K562 (cell line): ENCODE results near the gene HOATZ. TPM values are rescaled to one million over a fixed set of nuclear protein-coding genes. Genes with fewer than 3 reads are reported as not detected.

ENCODE experiments used
- ATAC-seq: fragments of 200-7000 bp; cut with Tn5 transposase; 3 replicates; pipeline ENCODE4 v1.9.1; 2020; ENCODE audit warnings: moderate library complexity
- BruUV-seq: library from RNA; stranded (reverse); fragments of 400-500 nt; replicated peaks from 2 replicates; lab custom pipeline; 2021; lab: Mats Ljungman, UMichigan
- CTCF ChIA-PET: fragments of 300-600 bp; formaldehyde crosslinking; extraction: SDS; loops from one replicate; lab custom pipeline; 2021; ENCODE audit warnings: low intra/inter-chr PET ratio; lab: Yijun Ruan, JAX
- POLR2A ChIA-PET: fragments of 300-600, 350-650 bp; sonication (Branson Sonifier 250); formaldehyde crosslinking; extraction: SDS; loops from one replicate; lab custom pipeline; 2021; ENCODE audit warnings: antibody characterized with exemption, inconsistent platforms; lab: Yijun Ruan, JAX
- DNase-seq, 4 experiments: peaks; one replicate each; pipeline versions ENCODE4 v3.0.0 to v3.0.0-alpha.2; 2011 to 2018; ENCODE audit warnings: low spot score in 3 of 4, mixed read lengths in 3 of 4; ENCODE audit errors: extremely low read depth in 1 of 4
- FAIRE-seq: peaks from 2 replicates; lab custom pipeline; 2011; peaks lifted over from hg19 to GRCh38; lab: Jason Lieb, UNC
- H2AFZ ChIP-seq: 2 replicates; pipeline ENCODE4 v1.6.0; 2011; ENCODE audit warnings: low read depth, low read length, control low read depth, inconsistent platforms
- H3K27ac ChIP-seq: fragments of 200-600 bp; 3 replicates; pipeline ENCODE4 v1.8.0; 2011; ENCODE audit warnings: low read depth, mild to moderate bottlenecking, control low read depth, inconsistent platforms, low read length, moderate library complexity, mixed read lengths; ENCODE audit errors: extremely low read depth
- H3K27me3 ChIP-seq, 2 experiments: fragments of 300-600 bp in 1 of 2; 2 replicates in 1 of 2; 3 replicates in 1 of 2; pipeline versions ENCODE4 v1.6.0 to v1.8.0; 2011; ENCODE audit warnings: inconsistent platforms in 2 of 2, low read length in 2 of 2, mild to moderate bottlenecking in 1 of 2, mixed read lengths in 1 of 2, moderate library complexity in 1 of 2; ENCODE audit not compliant: control insufficient read depth in 2 of 2, insufficient read depth in 2 of 2
- H3K36me3 ChIP-seq: fragments of 300-600 bp; 3 replicates; pipeline ENCODE4 v1.8.0; 2011; ENCODE audit warnings: mild to moderate bottlenecking, low read length, inconsistent platforms; ENCODE audit not compliant: control insufficient read depth, insufficient read depth
- H3K4me1 ChIP-seq, 2 experiments: fragments of 200-600 bp in 1 of 2; replicated peaks in 1 of 2; 2 replicates in 1 of 2; 3 replicates in 1 of 2; pipeline versions ENCODE4 v1.5.1 to v1.8.0; 2011; ENCODE audit warnings: inconsistent platforms in 2 of 2, low read length in 2 of 2, mild to moderate bottlenecking in 1 of 2, mixed read lengths in 1 of 2, moderate library complexity in 1 of 2; ENCODE audit not compliant: control insufficient read depth in 2 of 2, insufficient read depth in 2 of 2
- H3K4me2 ChIP-seq: 2 replicates; pipeline ENCODE4 v1.6.1; 2011; ENCODE audit warnings: low read length, control low read depth, inconsistent platforms, mixed read lengths; ENCODE audit not compliant: insufficient read depth
- H3K4me3 ChIP-seq: fragments of 200-600 bp; sonication (generic), shearing (Covaris generic); 2 replicates; pipeline ENCODE4 v1.5.1; 2016; ENCODE audit warnings: control low read depth, inconsistent platforms
- H3K79me2 ChIP-seq: fragments of 200-600 bp; 3 replicates; pipeline ENCODE4 v1.8.0; 2011; ENCODE audit warnings: low read length, inconsistent platforms; ENCODE audit not compliant: control insufficient read depth, insufficient read depth
- H3K9ac ChIP-seq, 2 experiments: 2 replicates each; pipeline versions ENCODE4 v1.6.0 to v1.6.1; 2011; ENCODE audit warnings: low read depth in 2 of 2, low read length in 2 of 2, control low read depth in 1 of 2, inconsistent platforms in 1 of 2, mild to moderate bottlenecking in 1 of 2, mixed read lengths in 1 of 2; ENCODE audit not compliant: insufficient read depth in 1 of 2
- H3K9me1 ChIP-seq: one replicate; pipeline ENCODE4 v1.6.0; 2011; ENCODE audit warnings: inconsistent platforms, mild to moderate bottlenecking, low read length, moderate library complexity; ENCODE audit not compliant: control insufficient read depth, insufficient read depth
- H3K9me3 ChIP-seq: replicated peaks from 2 replicates; pipeline ENCODE4 v1.5.1; 2011; ENCODE audit warnings: low read depth, low read length, inconsistent platforms; ENCODE audit not compliant: control insufficient read depth, insufficient read depth
- H4K20me1 ChIP-seq: replicated peaks from 2 replicates; pipeline ENCODE4 v1.6.1; 2011; ENCODE audit warnings: low read length, inconsistent platforms, mixed read lengths; ENCODE audit not compliant: control insufficient read depth, insufficient read depth
- ASH1L ChIP-seq: fragments of 450-650 bp; IDR thresholded peaks from 2 replicates; pipeline ENCODE4 v1.6.1; 2018; ENCODE audit warnings: borderline replicate concordance, mild to moderate bottlenecking, low read depth; ENCODE audit not compliant: partially characterized antibody
- CBX2 ChIP-seq: fragments of 200-600 bp; sonication (generic); IDR thresholded peaks from one replicate; pipeline ENCODE4 v1.6.1; 2012; ENCODE audit warnings: mild to moderate bottlenecking, low read length, inconsistent platforms; ENCODE audit not compliant: insufficient read depth, poor library complexity, severe bottlenecking
- CHCHD3 ChIP-seq: fragments of 250-450 bp; sonication (Bioruptor Pico); IDR thresholded peaks from 2 replicates; pipeline ENCODE4 v2.1.2; 2022; ENCODE audit warnings: mild to moderate bottlenecking
- CHD2 ChIP-seq: IDR thresholded peaks from 2 replicates; pipeline ENCODE4 v1.6.1; 2011; ENCODE audit warnings: low read depth, low read length
- MED1 ChIP-seq: sonication (generic); formaldehyde crosslinking; IDR thresholded peaks from 2 replicates; pipeline ENCODE4 v1.8.1; 2023; ENCODE audit warnings: missing genetic modification reagents, borderline replicate concordance
- MTA3 ChIP-seq: fragments of 450-650 bp; formaldehyde crosslinking; IDR thresholded peaks from 2 replicates; pipeline ENCODE4 v1.6.1; 2017; ENCODE audit warnings: mild to moderate bottlenecking, borderline replicate concordance
- PHTF2 ChIP-seq: fragments of 250-450 bp; sonication (Bioruptor Pico); IDR thresholded peaks from 2 replicates; pipeline ENCODE4 v1.5.0; 2021; ENCODE audit warnings: mild to moderate bottlenecking
- POLR2G ChIP-seq: fragments of 200-400 bp; formaldehyde crosslinking; IDR thresholded peaks from 2 replicates; pipeline ENCODE4 v1.6.1; 2017; ENCODE audit warnings: low read depth, mild to moderate bottlenecking, antibody characterized with exemption, low read length, moderate library complexity
- ZBTB1 ChIP-seq: sonication (generic); formaldehyde crosslinking; IDR thresholded peaks from 2 replicates; pipeline ENCODE4 v1.8.1; 2023; ENCODE audit warnings: missing genetic modification reagents, low read depth, mild to moderate bottlenecking, borderline replicate concordance
- ZNF75A ChIP-seq: fragments of 450-650 bp; formaldehyde crosslinking; IDR thresholded peaks from 2 replicates; pipeline ENCODE4 v1.4.0; 2020; ENCODE audit warnings: mild to moderate bottlenecking
- WGBS: fragments of 100-300 bp; shearing (Covaris generic); methylation state at CpG from one replicate; pipeline ENCODE4 v1.1.6; 2016; ENCODE audit warnings: low coverage, mixed read lengths; ENCODE audit not compliant: insufficient coverage; ENCODE audit errors: missing lambda C conversion rate; 5-methylcytosine and 5-hydroxymethylcytosine counted together
- in situ Hi-C: fragments of 300-500 bp; cut with MboI; formaldehyde crosslinking; loops from 4 replicates; pipeline ENCODE4 v1.15.0; 2018; ENCODE audit warnings: inconsistent platforms, mixed read lengths
- intact Hi-C: fragments of 100-400 bp; cut with micrococcal nuclease; formaldehyde crosslinking; loops from 2 replicates; pipeline ENCODE4 v1.14.2; 2022
- polyA plus RNA-seq, 8 experiments: library from polyadenylated mRNA; depleted of rRNA in 4 of 8; stranded (reverse) in 5 of 8; unstranded in 3 of 8; fragments of >200 nt; fragmentation: Nextera tagmentation in 2 of 8; fragmentation: Illumina TruSeq in 1 of 8; extraction: Ambion mirVana in 2 of 8; extraction: Trizol in 1 of 8; gene quantifications; 2 replicates each; pipeline versions ENCODE4 v1.2.1 to v1.2.3, GENCODE V29; 2011 to 2014; ENCODE audit warnings: inconsistent platforms in 1 of 8, missing spikeins in 1 of 8
- total RNA-seq, 7 experiments: library from RNA; depleted of rRNA in 6 of 7; stranded (reverse); fragments of >200 nt in 6 of 7; fragmentation: Illumina TruSeq in 2 of 7; extraction: Trizol in 2 of 7; gene quantifications; 2 replicates each; pipeline versions ENCODE4 v1.2.1 to v1.2.3, GENCODE V29; 2011 to 2021; ENCODE audit warnings: low replicate concordance in 1 of 7
- TF ChIP-seq, protein P1 (sequence below): fragments of 450-650 bp; IDR thresholded peaks from 2 replicates; pipeline ENCODE4 v1.7.1; 2018; ENCODE audit warnings: mild to moderate bottlenecking, low read depth; ENCODE audit not compliant: partially characterized antibody

HOATZ gene
- total and polyA plus RNA-seq, 9 of the 15 experiments (the other 6 are each of a cell fraction or from before 2014, with no cell fraction given), result not detected

- Histone ChIP-seq H3K27ac (no peak overlapping the region), H3K4me2 (no peak overlapping the region), H3K27me3 (peaks cover 11 to 15% of the 10 kb centered on the region in 2 experiments; a peak in 4 of 5 replicates), H3K79me2 (no peaks in the 10 kb centered on the region), H4K20me1 (no peaks in the 10 kb centered on the region), H3K4me3 (no peak overlapping the region), H3K4me1 (peaks cover 0 to 9% of the 10 kb centered on the region in 2 experiments; a peak in 3 of 5 replicates), H3K9me3 (no peaks in the 10 kb centered on the region), H3K36me3 (no peaks in the 10 kb centered on the region), H3K9me1 (no peaks in the 10 kb centered on the region), H2AFZ (no peak overlapping the region), H3K9ac (no peak overlapping the region)
- in situ Hi-C loops, result no loop called here
- DNase-seq (no peak), FAIRE-seq (no peak), ATAC-seq (no peak)
- 0% methylated on average over 1 of the region's 1 CpG for WGBS
- no TSS peak for BruUV-seq
- CTCF ChIA-PET, result no interaction called here
- intact Hi-C loops, result no loop called here
- TF ChIP-seq CHCHD3 (no peak), CHD2 (no peak), MED1 (CRISPR knock-in tag) (no peak), ZNF75A (CRISPR knock-in tag) (no peak), ASH1L (no peak), ZBTB1 (no peak), MTA3 (no peak), CBX2 (no peak), POLR2G (no peak), PHTF2 (CRISPR knock-in tag) (no peak)
- TF ChIP-seq, protein P1, sequence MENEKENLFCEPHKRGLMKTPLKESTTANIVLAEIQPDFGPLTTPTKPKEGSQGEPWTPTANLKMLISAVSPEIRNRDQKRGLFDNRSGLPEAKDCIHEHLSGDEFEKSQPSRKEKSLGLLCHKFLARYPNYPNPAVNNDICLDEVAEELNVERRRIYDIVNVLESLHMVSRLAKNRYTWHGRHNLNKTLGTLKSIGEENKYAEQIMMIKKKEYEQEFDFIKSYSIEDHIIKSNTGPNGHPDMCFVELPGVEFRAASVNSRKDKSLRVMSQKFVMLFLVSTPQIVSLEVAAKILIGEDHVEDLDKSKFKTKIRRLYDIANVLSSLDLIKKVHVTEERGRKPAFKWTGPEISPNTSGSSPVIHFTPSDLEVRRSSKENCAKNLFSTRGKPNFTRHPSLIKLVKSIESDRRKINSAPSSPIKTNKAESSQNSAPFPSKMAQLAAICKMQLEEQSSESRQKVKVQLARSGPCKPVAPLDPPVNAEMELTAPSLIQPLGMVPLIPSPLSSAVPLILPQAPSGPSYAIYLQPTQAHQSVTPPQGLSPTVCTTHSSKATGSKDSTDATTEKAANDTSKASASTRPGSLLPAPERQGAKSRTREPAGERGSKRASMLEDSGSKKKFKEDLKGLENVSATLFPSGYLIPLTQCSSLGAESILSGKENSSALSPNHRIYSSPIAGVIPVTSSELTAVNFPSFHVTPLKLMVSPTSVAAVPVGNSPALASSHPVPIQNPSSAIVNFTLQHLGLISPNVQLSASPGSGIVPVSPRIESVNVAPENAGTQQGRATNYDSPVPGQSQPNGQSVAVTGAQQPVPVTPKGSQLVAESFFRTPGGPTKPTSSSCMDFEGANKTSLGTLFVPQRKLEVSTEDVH, result no peak
- POLR2A ChIA-PET, result no interaction called here
These were observed 4.3 kb upstream of the HOATZ start for GRCh38 chr11:111510311-111510710.
